GM21619 (cell line): Measurements from ENCODE around the gene PLEKHA4.
"Not testable (repeated sequence)": the region's sequence is repeated elsewhere in the genome, so short reads cannot be mapped to it uniquely, and the experiment has no call there.

Source experiments
- ATAC-seq: cut with Tn5 transposase; IDR thresholded peaks from one replicate; pipeline ENCODE4 v1.9.1; 2021; ENCODE audit not compliant: unreplicated experiment

Gene PLEKHA4

GRCh38 chr19:48802623-48803022 lies 65.8 kb downstream of the PLEKHA4 start:
- ATAC-seq = no peak

- no peak for ATAC-seq
Observed at GRCh38 chr19:48799358-48800300, 68.8 kb downstream of the PLEKHA4 start.

GRCh38 chr19:48798937-48799336 lies 69.5 kb downstream of the PLEKHA4 start:
- no peak for ATAC-seq

GRCh38 chr19:48797103-48797502 lies 71.3 kb downstream of the PLEKHA4 start:
- ATAC-seq = no peak

GRCh38 chr19:48796298-48797083 lies 71.9 kb downstream of the PLEKHA4 start:
- no peak for ATAC-seq

- no peak for ATAC-seq
Observed at GRCh38 chr19:48795685-48796070, 72.7 kb downstream of the PLEKHA4 start.

- peak; percentile 59 for ATAC-seq
Observed at GRCh38 chr19:48795055-48795684, 73.2 kb downstream of the PLEKHA4 start.

GRCh38 chr19:48794291-48794690 lies 74.1 kb downstream of the PLEKHA4 start:
- no peak for ATAC-seq

GRCh38 chr19:48793271-48793670 lies 75.1 kb downstream of the PLEKHA4 start:
- no peak for ATAC-seq

- ATAC-seq = not testable (repeated sequence)
Observed at GRCh38 chr19:48787331-48787730, 81.1 kb downstream of the PLEKHA4 start.
